A549 treated with AZD9567 at 1 μM for 4 hours (cell line): ENCODE results near the gene UBE2C. TPM values are rescaled to one million over a fixed set of nuclear protein-coding genes. Genes with fewer than 3 reads are reported as not detected.

ENCODE experiments used
- total RNA-seq: library from RNA; stranded (reverse); fragments of 200-300 nt; extraction: Qiagen RNA extraction; gene quantifications from 5 replicates; pipeline ENCODE4 v1.2.3, GENCODE V29; 2022; ENCODE audit not compliant: insufficient read depth

The UBE2C gene
- total RNA-seq = 218 to 237 TPM (median 227 TPM) in 5 replicates

GRCh38 chr20:45812157-45813005 is at the start of gene UBE2C:
TSS of gene UBE2C (plus strand) at chr20:45812644. CDS start at chr20:45812696, 52 bp downstream.

DNA sequence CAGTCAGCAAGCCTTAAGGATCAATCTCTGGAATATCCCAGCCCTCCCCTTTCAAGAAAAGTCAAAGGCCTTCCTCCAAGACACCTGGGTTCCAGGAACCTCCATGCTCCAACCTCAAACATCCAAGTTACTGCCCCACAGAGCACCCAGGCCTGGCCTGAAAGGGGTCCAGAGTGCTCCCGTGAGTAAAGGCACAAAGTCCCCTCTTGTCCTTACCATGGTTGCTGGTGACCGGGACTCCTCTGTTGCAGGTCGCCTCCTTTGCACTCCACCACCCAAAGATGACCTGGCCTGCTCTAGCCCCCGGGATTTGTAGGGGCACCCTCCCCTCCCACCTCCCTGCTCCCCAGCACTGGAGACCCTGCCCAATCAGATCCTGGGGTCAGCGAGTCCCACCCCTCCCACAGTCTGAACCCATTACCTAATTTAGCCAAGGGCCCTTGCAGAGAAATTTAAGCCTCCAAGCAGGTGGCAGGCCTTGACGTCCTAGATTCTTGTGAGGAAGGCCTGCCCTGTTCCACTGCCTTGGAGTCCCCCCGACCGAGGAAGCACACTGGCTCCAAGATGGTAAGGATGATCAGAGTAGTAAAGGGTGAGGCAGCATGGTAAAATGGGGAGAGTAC is 14.7 kb downstream of the UBE2C start, which contains the start of gene TNNC2:
Gene TNNC2, minus strand, starts transcription at position 283 of the 623 bp plus-strand sequence. Its CDS starts 64 bp downstream, at position 219.

DNA sequence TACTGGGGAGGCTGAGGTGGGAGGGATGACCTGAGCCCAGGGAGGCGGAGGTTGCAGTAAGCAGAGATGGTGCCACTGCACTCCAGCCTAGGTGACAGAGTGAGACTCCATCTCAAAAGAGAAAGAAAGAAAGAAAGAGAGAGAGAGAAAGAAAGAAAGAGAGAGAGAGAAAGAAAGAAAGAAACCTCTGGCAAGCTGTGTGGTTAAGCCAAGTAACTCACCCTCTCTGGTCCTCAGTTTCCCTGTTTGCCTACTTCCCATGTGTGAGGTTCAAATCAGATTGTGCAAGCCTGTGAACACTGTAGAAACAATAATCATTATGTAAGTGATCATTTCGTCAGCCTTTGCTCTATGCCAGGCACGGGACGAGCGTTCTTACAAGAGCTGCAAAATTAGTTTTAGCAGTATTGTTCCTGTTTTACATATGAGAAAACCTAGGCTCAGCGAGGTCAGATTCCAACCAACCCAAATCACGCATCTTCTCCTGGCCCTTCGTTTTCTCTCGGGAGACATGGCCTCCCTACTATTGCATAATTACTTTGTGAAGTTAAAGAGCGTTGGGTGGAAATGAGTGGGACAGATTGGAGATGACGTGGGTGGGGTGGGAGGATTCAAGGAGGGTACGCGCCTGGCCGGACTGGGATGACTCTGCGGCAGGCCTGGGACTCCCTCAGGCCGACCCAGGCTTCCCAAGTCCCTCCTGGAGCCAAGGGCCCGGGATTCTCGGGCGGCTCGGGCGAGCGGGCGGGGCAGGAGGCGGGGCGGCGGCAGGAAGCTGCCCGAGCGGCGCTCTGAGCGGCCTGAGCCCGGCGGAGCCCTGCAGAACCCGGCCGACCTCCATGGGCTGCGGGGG is 20.8 kb downstream of the UBE2C start, which contains the start of gene SNX21:
Gene SNX21, plus strand, starts transcription at position 770 of the 853 bp plus-strand sequence. CDS start 121 bp downstream, outside the sequence.

DNA sequence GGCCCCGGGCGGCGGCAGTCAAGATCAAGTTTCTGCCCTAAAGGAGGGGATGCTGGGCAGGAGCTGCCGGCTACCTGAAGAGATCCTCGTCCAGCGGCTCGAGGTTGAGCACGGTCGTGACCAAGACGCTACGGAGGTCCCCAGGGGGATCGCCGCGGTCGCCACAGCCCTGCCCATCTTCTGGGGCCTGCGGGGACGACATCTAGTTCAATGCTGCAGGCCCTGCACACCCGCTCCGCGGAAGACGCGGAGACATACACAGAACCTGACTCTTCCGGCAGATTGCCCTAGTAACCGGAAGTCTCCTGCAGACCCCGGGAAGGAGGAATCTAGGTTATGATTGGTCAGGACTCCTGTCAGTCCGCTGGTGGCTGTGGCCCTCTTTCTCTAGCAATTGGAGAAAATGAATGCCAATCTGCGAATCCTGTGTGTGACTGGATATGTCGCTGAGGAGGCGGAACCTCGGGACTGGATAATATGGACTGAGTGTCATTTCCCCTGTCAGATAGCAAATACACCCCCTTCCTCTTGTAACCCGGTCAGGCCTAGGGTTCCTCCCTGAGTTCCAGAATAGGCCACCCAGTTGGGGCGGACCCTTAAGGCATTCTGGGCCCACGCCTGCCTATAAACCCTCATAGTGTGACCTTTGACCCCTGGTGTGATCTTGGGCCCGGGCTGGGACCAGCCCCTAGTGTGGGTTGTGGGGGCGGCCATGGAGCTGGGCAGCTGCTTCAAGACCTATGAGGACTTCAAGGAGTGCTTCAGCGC is 44.9 kb downstream of the UBE2C start, which contains the start of the genes ACOT8 and ZSWIM3:
Gene ACOT8, minus strand, starts transcription at position 279 of the 768 bp plus-strand sequence. Its CDS starts 77 bp downstream, at position 202.
Gene ZSWIM3, plus strand, starts transcription at position 501 of the 768 bp plus-strand sequence. Its CDS starts 212 bp downstream, at position 713.

Other genes starting within 250 kb of the UBE2C start
- gene WFDC8, start 233.4 kb upstream of the UBE2C start, total RNA-seq = not detected in 5 replicates
- not detected in 5 replicates for gene WFDC10A, start 182.9 kb upstream of the UBE2C start, total RNA-seq
- not detected in 5 replicates for gene WFDC9, start 181.4 kb upstream of the UBE2C start, total RNA-seq
- gene WFDC11, start 142.4 kb upstream of the UBE2C start, total RNA-seq = not detected in 5 replicates
- not detected in 5 replicates for gene WFDC13, start 110.6 kb upstream of the UBE2C start, total RNA-seq
- gene WFDC10B, start 107.6 kb upstream of the UBE2C start, total RNA-seq = not detected in 5 replicates
- gene SPINT4, start 90.3 kb upstream of the UBE2C start, total RNA-seq = not detected in 5 replicates
- 0.16 to 0.23 TPM in 2 of 5 replicates, not detected in the others for gene WFDC3, start 20.8 kb upstream of the UBE2C start, total RNA-seq
- gene DNTTIP1, start 20.7 kb upstream of the UBE2C start, total RNA-seq = 33.3 to 36.6 TPM (median 36.0 TPM) in 5 replicates
- 0.13 to 0.29 TPM (median 0.22 TPM) in 3 of 5 replicates, not detected in the others for gene TNNC2, start 14.7 kb downstream of the UBE2C start, total RNA-seq
- gene SNX21, start 21.2 kb downstream of the UBE2C start, total RNA-seq = 9.4 to 11.1 TPM (median 10.3 TPM) in 5 replicates
- gene ACOT8, start 44.7 kb downstream of the UBE2C start, total RNA-seq = 14.3 to 20.5 TPM (median 19.4 TPM) in 5 replicates
- gene ZSWIM3, start 45.0 kb downstream of the UBE2C start, total RNA-seq = 1.4 to 3.3 TPM (median 1.5 TPM) in 5 replicates
- gene ZSWIM1, start 68.6 kb downstream of the UBE2C start, total RNA-seq = 5.2 to 8.3 TPM (median 5.8 TPM) in 5 replicates
- gene SPATA25, start 75.0 kb downstream of the UBE2C start, total RNA-seq = 0.22 to 0.46 TPM (median 0.36 TPM) in 4 of 5 replicates, not detected in the other
- gene NEURL2, start 78.6 kb downstream of the UBE2C start, total RNA-seq = 0.95 to 1.3 TPM (median 1.1 TPM) in 4 of 5 replicates, not detected in the other
- gene CTSA, start 78.7 kb downstream of the UBE2C start, total RNA-seq = 102 to 120 TPM (median 111 TPM) in 5 replicates
- 1.6 to 1.9 TPM (median 1.7 TPM) in 4 of 5 replicates, not detected in the other for gene PLTP, start 99.5 kb downstream of the UBE2C start, total RNA-seq
- 36.5 to 38.0 TPM (median 37.0 TPM) in 5 replicates for gene PCIF1, start 122.0 kb downstream of the UBE2C start, total RNA-seq
- gene ZNF335, start 159.6 kb downstream of the UBE2C start, total RNA-seq = 8.3 to 9.8 TPM (median 9.5 TPM) in 5 replicates
- gene MMP9, start 196.3 kb downstream of the UBE2C start, total RNA-seq = 0.33 to 0.62 TPM (median 0.40 TPM) in 4 of 5 replicates, not detected in the other
- gene SLC12A5, start 216.6 kb downstream of the UBE2C start, total RNA-seq = 8.8 to 19.1 TPM (median 13.8 TPM) in 5 replicates